NT2/D1 (cell line): ENCODE data around the gene DDX39B.

Experiments used
- DNase-seq: peaks from one replicate; pipeline ENCODE4 v3.0.0-alpha.2; 2011; ENCODE audit warnings: low read depth, low spot score
- H3K27me3 ChIP-seq: 2 replicates; pipeline ENCODE4 v1.6.0; 2011; ENCODE audit warnings: mild to moderate bottlenecking; ENCODE audit not compliant: insufficient read length, insufficient read depth
- H3K36me3 ChIP-seq: 2 replicates; pipeline ENCODE4 v1.6.1; 2011; ENCODE audit warnings: mild to moderate bottlenecking, low read length, mixed read lengths; ENCODE audit not compliant: insufficient read depth, insufficient read length
- H3K4me1 ChIP-seq: 2 replicates; pipeline ENCODE4 v1.5.1; 2011; ENCODE audit not compliant: insufficient read depth, insufficient read length
- H3K4me3 ChIP-seq: 2 replicates; pipeline ENCODE4 v1.5.1; 2011; ENCODE audit warnings: low read depth; ENCODE audit not compliant: insufficient read length
- H3K9ac ChIP-seq: 2 replicates; pipeline ENCODE4 v1.6.0; 2011; ENCODE audit warnings: low read depth; ENCODE audit not compliant: insufficient read length
- H3K9me3 ChIP-seq: 2 replicates; pipeline ENCODE4 v1.5.1; 2011; ENCODE audit warnings: mild to moderate bottlenecking, low read length; ENCODE audit not compliant: insufficient read depth
- SUZ12 ChIP-seq: IDR thresholded peaks from 2 replicates; pipeline ENCODE4 v1.6.1; 2011; ENCODE audit not compliant: insufficient read length, insufficient read depth; ENCODE audit errors: extremely low read depth
- YY1 ChIP-seq: IDR thresholded peaks from 2 replicates; pipeline ENCODE4 v1.6.1; 2011; ENCODE audit not compliant: insufficient read length, insufficient read depth
- ZNF274 ChIP-seq: IDR thresholded peaks from 2 replicates; pipeline ENCODE4 v1.6.1; 2011; ENCODE audit warnings: mild to moderate bottlenecking, low read depth, low read length

DDX39B gene

DNA sequence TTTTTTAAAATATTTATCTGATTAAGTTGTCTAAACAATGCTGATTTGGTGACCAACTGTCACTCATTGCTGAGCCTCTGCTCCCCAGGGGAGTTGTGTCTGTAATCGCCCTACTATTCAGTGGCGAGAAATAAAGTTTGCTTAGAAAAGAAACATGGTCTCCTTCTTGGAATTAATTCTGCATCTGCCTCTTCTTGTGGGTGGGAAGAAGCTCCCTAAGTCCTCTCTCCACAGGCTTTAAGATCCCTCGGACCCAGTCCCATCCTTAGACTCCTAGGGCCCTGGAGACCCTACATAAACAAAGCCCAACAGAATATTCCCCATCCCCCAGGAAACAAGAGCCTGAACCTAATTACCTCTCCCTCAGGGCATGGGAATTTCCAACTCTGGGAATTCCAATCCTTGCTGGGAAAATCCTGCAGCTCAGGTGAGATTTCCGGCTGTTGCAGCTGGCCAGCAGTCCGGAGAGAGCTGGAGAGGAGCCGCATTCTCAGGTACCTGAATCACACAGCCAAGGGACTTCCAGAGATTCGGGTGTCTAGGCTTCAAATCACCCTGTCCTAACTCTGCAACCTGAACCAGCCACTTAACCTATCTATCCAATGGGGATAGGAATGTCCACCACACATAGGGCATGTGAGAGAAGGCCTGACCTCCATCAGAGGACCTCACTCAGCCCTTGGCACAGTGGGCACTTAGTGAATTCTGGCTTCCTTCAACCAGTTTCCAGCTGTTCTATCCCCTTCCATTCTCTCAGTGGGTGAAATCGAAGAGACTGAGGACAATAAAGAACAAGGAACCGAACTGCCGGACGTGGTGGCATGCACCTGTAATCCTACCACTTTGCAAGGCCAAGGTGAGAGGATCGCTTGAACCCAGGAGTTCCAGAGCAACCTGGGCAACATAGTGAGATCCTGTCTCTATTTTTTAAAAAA lies 36.6 kb upstream of the DDX39B start:
- Histone ChIP-seq H3K9ac (no peak overlapping the region), H3K4me3 (no peak overlapping the region), H3K9me3 (no peaks in the 10 kb centered on the region), H3K4me1 (peaks cover 13% of the 10 kb centered on the region), H3K27me3 (no peaks in the 10 kb centered on the region), H3K36me3 (peaks cover 3% of the 10 kb centered on the region)
- TF ChIP-seq SUZ12, result no peak
- no peak for TF ChIP-seq ZNF274
- TF ChIP-seq YY1, result no peak
- DNase-seq, result no peak

DNA sequence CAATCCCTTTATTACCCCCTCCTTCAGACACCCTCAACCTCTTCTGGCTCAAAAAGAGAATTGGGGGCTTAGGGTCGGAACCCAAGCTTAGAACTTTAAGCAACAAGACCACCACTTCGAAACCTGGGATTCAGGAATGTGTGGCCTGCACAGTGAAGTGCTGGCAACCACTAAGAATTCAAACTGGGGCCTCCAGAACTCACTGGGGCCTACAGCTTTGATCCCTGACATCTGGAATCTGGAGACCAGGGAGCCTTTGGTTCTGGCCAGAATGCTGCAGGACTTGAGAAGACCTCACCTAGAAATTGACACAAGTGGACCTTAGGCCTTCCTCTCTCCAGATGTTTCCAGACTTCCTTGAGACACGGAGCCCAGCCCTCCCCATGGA lies 35.8 kb upstream of the DDX39B start:
- Histone ChIP-seq H3K4me1 (peaks cover 16% of the 10 kb centered on the region), H3K27me3 (no peaks in the 10 kb centered on the region), H3K9ac (no peak overlapping the region), H3K36me3 (peaks cover 3% of the 10 kb centered on the region), H3K9me3 (no peaks in the 10 kb centered on the region), H3K4me3 (no peak overlapping the region)
- no peak for DNase-seq
- TF ChIP-seq SUZ12, result no peak
- no peak for TF ChIP-seq YY1
- no peak for TF ChIP-seq ZNF274

DNA sequence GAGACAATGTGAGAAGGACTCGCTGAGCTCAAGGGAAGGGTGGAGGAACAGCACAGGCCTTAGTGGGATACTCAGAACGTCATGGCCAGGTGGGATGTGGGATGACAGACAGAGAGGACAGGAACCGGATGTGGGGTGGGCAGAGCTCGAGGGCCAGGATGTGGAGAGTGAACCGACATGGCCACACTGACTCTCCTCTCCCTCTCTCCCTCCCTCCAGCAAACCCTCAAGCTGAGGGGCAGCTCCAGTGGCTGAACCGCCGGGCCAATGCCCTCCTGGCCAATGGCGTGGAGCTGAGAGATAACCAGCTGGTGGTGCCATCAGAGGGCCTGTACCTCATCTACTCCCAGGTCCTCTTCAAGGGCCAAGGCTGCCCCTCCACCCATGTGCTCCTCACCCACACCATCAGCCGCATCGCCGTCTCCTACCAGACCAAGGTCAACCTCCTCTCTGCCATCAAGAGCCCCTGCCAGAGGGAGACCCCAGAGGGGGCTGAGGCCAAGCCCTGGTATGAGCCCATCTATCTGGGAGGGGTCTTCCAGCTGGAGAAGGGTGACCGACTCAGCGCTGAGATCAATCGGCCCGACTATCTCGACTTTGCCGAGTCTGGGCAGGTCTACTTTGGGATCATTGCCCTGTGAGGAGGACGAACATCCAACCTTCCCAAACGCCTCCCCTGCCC lies 35.2 kb upstream of the DDX39B start:
- Histone ChIP-seq H3K9me3 (no peaks in the 10 kb centered on the region), H3K36me3 (peaks cover 3% of the 10 kb centered on the region), H3K4me3 (no peak overlapping the region), H3K27me3 (no peaks in the 10 kb centered on the region), H3K4me1 (peaks cover 18% of the 10 kb centered on the region), H3K9ac (no peak overlapping the region)
- TF ChIP-seq YY1 (no peak), SUZ12 (no peak), ZNF274 (no peak)
- DNase-seq, result no peak

DNA sequence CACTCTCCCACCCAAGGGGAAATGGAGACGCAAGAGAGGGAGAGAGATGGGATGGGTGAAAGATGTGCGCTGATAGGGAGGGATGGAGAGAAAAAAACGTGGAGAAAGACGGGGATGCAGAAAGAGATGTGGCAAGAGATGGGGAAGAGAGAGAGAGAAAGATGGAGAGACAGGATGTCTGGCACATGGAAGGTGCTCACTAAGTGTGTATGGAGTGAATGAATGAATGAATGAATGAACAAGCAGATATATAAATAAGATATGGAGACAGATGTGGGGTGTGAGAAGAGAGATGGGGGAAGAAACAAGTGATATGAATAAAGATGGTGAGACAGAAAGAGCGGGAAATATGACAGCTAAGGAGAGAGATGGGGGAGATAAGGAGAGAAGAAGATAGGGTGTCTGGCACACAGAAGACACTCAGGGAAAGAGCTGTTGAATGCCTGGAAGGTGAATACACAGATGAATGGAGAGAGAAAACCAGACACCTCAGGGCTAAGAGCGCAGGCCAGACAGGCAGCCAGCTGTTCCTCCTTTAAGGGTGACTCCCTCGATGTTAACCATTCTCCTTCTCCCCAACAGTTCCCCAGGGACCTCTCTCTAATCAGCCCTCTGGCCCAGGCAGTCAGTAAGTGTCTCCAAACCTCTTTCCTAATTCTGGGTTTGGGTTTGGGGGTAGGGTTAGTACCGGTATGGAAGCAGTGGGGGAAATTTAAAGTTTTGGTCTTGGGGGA lies 34.3 kb upstream of the DDX39B start:
- Histone ChIP-seq H3K4me3 (no peak overlapping the region), H3K9me3 (no peaks in the 10 kb centered on the region), H3K4me1 (peaks cover 14% of the 10 kb centered on the region), H3K9ac (no peak overlapping the region), H3K27me3 (no peaks in the 10 kb centered on the region), H3K36me3 (peaks cover 3% of the 10 kb centered on the region)
- TF ChIP-seq SUZ12 (no peak), YY1 (no peak), ZNF274 (no peak)
- no peak for DNase-seq

DNA sequence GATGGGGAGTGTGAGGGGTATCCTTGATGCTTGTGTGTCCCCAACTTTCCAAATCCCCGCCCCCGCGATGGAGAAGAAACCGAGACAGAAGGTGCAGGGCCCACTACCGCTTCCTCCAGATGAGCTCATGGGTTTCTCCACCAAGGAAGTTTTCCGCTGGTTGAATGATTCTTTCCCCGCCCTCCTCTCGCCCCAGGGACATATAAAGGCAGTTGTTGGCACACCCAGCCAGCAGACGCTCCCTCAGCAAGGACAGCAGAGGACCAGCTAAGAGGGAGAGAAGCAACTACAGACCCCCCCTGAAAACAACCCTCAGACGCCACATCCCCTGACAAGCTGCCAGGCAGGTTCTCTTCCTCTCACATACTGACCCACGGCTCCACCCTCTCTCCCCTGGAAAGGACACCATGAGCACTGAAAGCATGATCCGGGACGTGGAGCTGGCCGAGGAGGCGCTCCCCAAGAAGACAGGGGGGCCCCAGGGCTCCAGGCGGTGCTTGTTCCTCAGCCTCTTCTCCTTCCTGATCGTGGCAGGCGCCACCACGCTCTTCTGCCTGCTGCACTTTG lies 33.6 kb upstream of the DDX39B start, which contains the start of gene TNF:
TNF (plus strand) TSS at position 231 of the 567 bp plus-strand sequence; CDS start at position 408, 177 bp downstream.
- no peaks in the 10 kb centered on the region for H3K27me3 ChIP-seq
- TF ChIP-seq SUZ12 (no peak), ZNF274 (no peak), YY1 (no peak)
- peaks cover 12% of the 10 kb centered on the region for H3K4me1 ChIP-seq
- DNase-seq, result no peak
- H3K9ac ChIP-seq, result no peak within 1 kb of the TSS
- no peak within 1 kb of the TSS for H3K4me3 ChIP-seq
- H3K36me3 ChIP-seq, result peaks cover 3% of the 10 kb centered on the region
- H3K9me3 ChIP-seq, result no peaks in the 10 kb centered on the region

DNA sequence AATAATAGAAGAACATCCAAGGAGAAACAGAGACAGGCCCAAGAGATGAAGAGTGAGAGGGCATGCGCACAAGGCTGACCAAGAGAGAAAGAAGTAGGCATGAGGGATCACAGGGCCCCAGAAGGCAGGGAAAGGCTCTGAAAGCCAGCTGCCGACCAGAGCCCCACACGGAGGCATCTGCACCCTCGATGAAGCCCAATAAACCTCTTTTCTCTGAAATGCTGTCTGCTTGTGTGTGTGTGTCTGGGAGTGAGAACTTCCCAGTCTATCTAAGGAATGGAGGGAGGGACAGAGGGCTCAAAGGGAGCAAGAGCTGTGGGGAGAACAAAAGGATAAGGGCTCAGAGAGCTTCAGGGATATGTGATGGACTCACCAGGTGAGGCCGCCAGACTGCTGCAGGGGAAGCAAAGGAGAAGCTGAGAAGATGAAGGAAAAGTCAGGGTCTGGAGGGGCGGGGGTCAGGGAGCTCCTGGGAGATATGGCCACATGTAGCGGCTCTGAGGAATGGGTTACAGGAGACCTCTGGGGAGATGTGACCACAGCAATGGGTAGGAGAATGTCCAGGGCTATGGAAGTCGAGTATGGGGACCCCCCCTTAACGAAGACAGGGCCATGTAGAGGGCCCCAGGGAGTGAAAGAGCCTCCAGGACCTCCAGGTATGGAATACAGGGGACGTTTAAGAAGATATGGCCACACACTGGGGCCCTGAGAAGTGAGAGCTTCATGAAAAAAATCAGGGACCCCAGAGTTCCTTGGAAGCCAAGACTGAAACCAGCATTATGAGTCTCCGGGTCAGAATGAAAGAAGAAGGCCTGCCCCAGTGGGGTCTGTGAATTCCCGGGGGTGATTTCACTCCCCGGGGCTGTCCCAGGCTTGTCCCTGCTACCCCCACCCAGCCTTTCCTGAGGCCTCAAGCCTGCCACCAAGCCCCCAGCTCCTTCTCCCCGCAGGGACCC lies 32.6 kb upstream of the DDX39B start:
- H3K27me3 ChIP-seq, result no peaks in the 10 kb centered on the region
- TF ChIP-seq YY1 (no peak), ZNF274 (no peak), SUZ12 (no peak)
- H3K4me1 ChIP-seq, result peaks cover 11% of the 10 kb centered on the region
- H3K36me3 ChIP-seq, result peaks cover 3% of the 10 kb centered on the region
- H3K9ac ChIP-seq, result no peak overlapping the region
- no peaks in the 10 kb centered on the region for H3K9me3 ChIP-seq
- no peak overlapping the region for H3K4me3 ChIP-seq
- no peak for DNase-seq
